SK-N-SH (cell line): ENCODE data around the gene RRP15. TPM values are rescaled to one million over a fixed set of nuclear protein-coding genes. Genes with fewer than 3 reads are reported as not detected.

ENCODE experiments used
- CTCF ChIA-PET: fragments of 300-600, 350-600 bp; formaldehyde crosslinking; extraction: SDS; loops from one replicate; lab custom pipeline; 2021; lab: Yijun Ruan, JAX
- POLR2A ChIA-PET: fragments of 350-600 bp; sonication (Branson Sonifier 250); formaldehyde crosslinking; extraction: SDS; loops from one replicate; lab custom pipeline; 2020; ENCODE audit warnings: antibody characterized with exemption, inconsistent platforms; lab: Yijun Ruan, JAX
- DNase-seq: peaks from one replicate; pipeline ENCODE4 v3.0.0; 2012
- H2AFZ ChIP-seq: fragments of 200-600 bp; sonication (generic); 2 replicates; pipeline ENCODE4 v1.8.1; 2016; ENCODE audit warnings: antibody characterized with exemption, mild to moderate bottlenecking, low read depth
- H3F3A ChIP-seq: fragments of 200-600 bp; sonication (generic); replicated peaks from 2 replicates; pipeline ENCODE3; 2016; ENCODE audit warnings: antibody characterized with exemption, mild to moderate bottlenecking; ENCODE audit not compliant: insufficient read depth
- H3K27ac ChIP-seq, 2 experiments: fragments of 200-500 bp in 1 of 2; fragments of 200-600 bp in 1 of 2; sonication (Bioruptor generic) in 1 of 2; sonication (generic), shearing (Covaris generic) in 1 of 2; 2 replicates each; pipeline versions ENCODE4 v1.5.1 to v1.6.1; 2014 to 2016; ENCODE audit warnings: low read depth in 2 of 2, inconsistent platforms in 1 of 2, low read length in 1 of 2, mild to moderate bottlenecking in 1 of 2, mixed read lengths in 1 of 2
- H3K27me3 ChIP-seq: fragments of 200-600 bp; sonication (generic), shearing (Covaris generic); 2 replicates; pipeline ENCODE4 v1.6.1; 2016; ENCODE audit warnings: mixed run types; ENCODE audit not compliant: insufficient read depth
- H3K36me3 ChIP-seq, 2 experiments: fragments of 200-500 bp in 1 of 2; fragments of 200-600 bp in 1 of 2; sonication (Bioruptor generic) in 1 of 2; sonication (generic) in 1 of 2; replicated peaks in 1 of 2; 2 replicates each; pipeline versions ENCODE3 to v1.5.1; 2014 to 2016; ENCODE audit warnings: low read length in 1 of 2, mild to moderate bottlenecking in 1 of 2; ENCODE audit not compliant: insufficient read depth in 2 of 2, control insufficient read depth in 1 of 2
- H3K4me1 ChIP-seq, 2 experiments: fragments of 200-500 bp in 1 of 2; fragments of 200-600 bp in 1 of 2; sonication (Bioruptor generic) in 1 of 2; sonication (generic), shearing (Covaris generic) in 1 of 2; 2 replicates each; pipeline versions ENCODE4 v1.5.1 to v1.6.1; 2014 to 2016; ENCODE audit warnings: low read depth in 1 of 2, low read length in 1 of 2, mixed run types in 1 of 2; ENCODE audit not compliant: insufficient read depth in 2 of 2, control insufficient read depth in 1 of 2
- H3K4me2 ChIP-seq: fragments of 200-600 bp; sonication (generic), shearing (Covaris generic); 2 replicates; pipeline ENCODE4 v1.6.1; 2017; ENCODE audit warnings: mixed run types
- H3K4me3 ChIP-seq, 2 experiments: fragments of 200-500 bp in 1 of 2; fragments of 200-600 bp in 1 of 2; sonication (Bioruptor generic) in 1 of 2; sonication (generic), shearing (Covaris generic) in 1 of 2; 2 replicates each; pipeline versions ENCODE4 v1.5.1 to v1.8.1; 2014 to 2016; ENCODE audit warnings: low read depth in 2 of 2, inconsistent platforms in 1 of 2, low read length in 1 of 2, mild to moderate bottlenecking in 1 of 2, mixed read lengths in 1 of 2, moderate library complexity in 1 of 2
- H3K79me2 ChIP-seq: fragments of 200-600 bp; sonication (generic); 2 replicates; pipeline ENCODE4 v1.8.1; 2017; ENCODE audit warnings: mild to moderate bottlenecking; ENCODE audit not compliant: insufficient read depth
- H3K9ac ChIP-seq: fragments of 200-600 bp; sonication (generic); 2 replicates; pipeline ENCODE4 v1.6.1; 2017; ENCODE audit warnings: mixed run types
- H3K9me2 ChIP-seq: fragments of 200-600 bp; sonication (generic); 2 replicates; pipeline ENCODE4 v1.6.1; 2017; ENCODE audit warnings: mixed run types
- H3K9me3 ChIP-seq: fragments of 200-600 bp; sonication (generic); 2 replicates; pipeline ENCODE4 v1.6.1; 2017; ENCODE audit warnings: mixed run types, mild to moderate bottlenecking, moderate library complexity
- H4K20me1 ChIP-seq: fragments of 200-600 bp; sonication (generic); 2 replicates; pipeline ENCODE4 v1.6.1; 2017; ENCODE audit warnings: mild to moderate bottlenecking, mixed run types; ENCODE audit not compliant: insufficient read depth
- CHD2 ChIP-seq: fragments of 150-350 bp; IDR thresholded peaks from 2 replicates; pipeline ENCODE4 v1.6.1; 2018; ENCODE audit warnings: low read length; ENCODE audit not compliant: partially characterized antibody
- ELF1 ChIP-seq: IDR thresholded peaks from 2 replicates; pipeline ENCODE4 v1.4.0; 2012
- EP300 ChIP-seq, 2 experiments: IDR thresholded peaks; 2 replicates each; pipeline versions ENCODE4 v1.4.0 to v1.6.1; 2012; ENCODE audit warnings: borderline replicate concordance in 1 of 2, low read depth in 1 of 2, low read length in 1 of 2
- FOSL2 ChIP-seq: IDR thresholded peaks from 2 replicates; pipeline ENCODE4 v1.4.0; 2012; ENCODE audit warnings: low read depth, mild to moderate bottlenecking, moderate library complexity, borderline replicate concordance
- FOXJ3 ChIP-seq: sonication (generic); formaldehyde crosslinking; IDR thresholded peaks from 2 replicates; pipeline ENCODE4 v1.5.1; 2020; ENCODE audit warnings: mild to moderate bottlenecking, missing genetic modification reagents
- GATA2 ChIP-seq: sonication (generic); formaldehyde crosslinking; IDR thresholded peaks from 2 replicates; pipeline ENCODE4 v1.5.0; 2020; ENCODE audit warnings: mild to moderate bottlenecking, missing genetic modification reagents
- JUND ChIP-seq: IDR thresholded peaks from 2 replicates; pipeline ENCODE4 v1.4.0; 2012
- MEF2A ChIP-seq: IDR thresholded peaks from 2 replicates; pipeline ENCODE4 v1.4.0; 2012; ENCODE audit warnings: low read depth, borderline replicate concordance
- NFIC ChIP-seq: IDR thresholded peaks from 2 replicates; pipeline ENCODE4 v1.4.0; 2012; ENCODE audit warnings: borderline replicate concordance
- NRF1 ChIP-seq: IDR thresholded peaks from 2 replicates; pipeline ENCODE4 v1.6.1; 2012; ENCODE audit warnings: low read depth, mild to moderate bottlenecking, low read length
- PBX3 ChIP-seq: IDR thresholded peaks from 2 replicates; pipeline ENCODE4; 2012
- POLR2AphosphoS5 ChIP-seq: IDR thresholded peaks from 2 replicates; pipeline ENCODE4 v1.6.1; 2012; ENCODE audit warnings: low read depth, low read length
- RAD21 ChIP-seq: IDR thresholded peaks from 2 replicates; pipeline ENCODE4 v1.6.1; 2012; ENCODE audit warnings: mild to moderate bottlenecking, low read length
- REST ChIP-seq: IDR thresholded peaks from 2 replicates; pipeline ENCODE4 v1.6.1; 2012; ENCODE audit warnings: mild to moderate bottlenecking, low read depth, low read length, moderate library complexity
- RFX5 ChIP-seq: IDR thresholded peaks from 2 replicates; pipeline ENCODE4 v1.6.1; 2012; ENCODE audit warnings: mild to moderate bottlenecking, improper control_type of control experiment, low read length
- RXRA ChIP-seq: IDR thresholded peaks from 2 replicates; pipeline ENCODE4 v1.4.0; 2012; ENCODE audit warnings: low read depth, mild to moderate bottlenecking, borderline replicate concordance
- TAF1 ChIP-seq: IDR thresholded peaks from 2 replicates; pipeline ENCODE4 v1.6.1; 2012; ENCODE audit warnings: low read depth, mild to moderate bottlenecking, low read length, moderate library complexity, borderline replicate concordance
- USF1 ChIP-seq: IDR thresholded peaks from 2 replicates; pipeline ENCODE4 v1.4.0; 2012; ENCODE audit warnings: low read depth, borderline replicate concordance
- ZBTB33 ChIP-seq: IDR thresholded peaks from 2 replicates; pipeline ENCODE4 v1.4.0; 2012; ENCODE audit warnings: low read depth, borderline replicate concordance
- WGBS: methylation state at CpG from one replicate; pipeline ENCODE4 v1.1.6; 2017; ENCODE audit warnings: low lambda C conversion rate; 5-methylcytosine and 5-hydroxymethylcytosine counted together
- polyA plus RNA-seq, 3 experiments: library from polyadenylated mRNA; depleted of rRNA; stranded (reverse); fragments of >200 nt; gene quantifications; 2 replicates each; pipeline ENCODE4 v1.2.3, GENCODE V29; 2012

Gene RRP15
- polyA plus RNA-seq, 1 of the 3 experiments (the other 2 are of a cell fraction): 2.1 TPM

GRCh38 chr1:218274511-218274910 lies 10.6 kb upstream of the RRP15 start:
- Histone ChIP-seq H3K9me2 (0 out of 2 replicates have a peak, but pooled peaks cover 3% of the 10 kb centered on the region), H3K27me3 (no peaks in the 10 kb centered on the region), H3K79me2 (no peaks in the 10 kb centered on the region), H3F3A (no peaks in the 10 kb centered on the region), H3K9ac (no peak overlapping the region), H3K4me2 (no peak overlapping the region), H3K36me3 (no peaks in the 10 kb centered on the region), H3K4me1 (no peaks in the 10 kb centered on the region), H2AFZ (no peak overlapping the region), H3K9me3 (no peaks in the 10 kb centered on the region), H3K4me3 (no peak overlapping the region), H4K20me1 (no peaks in the 10 kb centered on the region), H3K27ac (no peak overlapping the region)
- ChIA-PET CTCF (interaction anchor here (0.6 kb wide), 1 partner anchor 25 kb away, joined by 3 read pairs; no protein-coding TSS in a partner anchor), POLR2A (no interaction called here)
- DNase-seq: no peak
- TF ChIP-seq PBX3: no peak
- no peak for TF ChIP-seq RFX5
- no peak for TF ChIP-seq NRF1
- no peak for TF ChIP-seq ELF1
- no peak for TF ChIP-seq USF1
- no peak for TF ChIP-seq CHD2
- TF ChIP-seq POLR2AphosphoS5: no peak
- no peak for TF ChIP-seq TAF1
- no peak for TF ChIP-seq FOXJ3
- TF ChIP-seq RAD21: no peak
- no peak for TF ChIP-seq ZBTB33
- no peak for TF ChIP-seq RXRA
- no peak for TF ChIP-seq JUND
- TF ChIP-seq FOSL2: no peak
- TF ChIP-seq MEF2A: no peak
- no peak for TF ChIP-seq EP300 (IDR thresholded peaks at IDR 0.05; ENCODE audit: borderline replicate concordance in 1 of 2, low read depth in 1 of 2, low read length in 1 of 2)
- 32% methylated on average over 2 of the region's 2 CpGs for WGBS

GRCh38 chr1:218275823-218276222 lies 9.3 kb upstream of the RRP15 start:
- Histone ChIP-seq H4K20me1 (no peaks in the 10 kb centered on the region), H3K79me2 (no peaks in the 10 kb centered on the region), H3K36me3 (no peaks in the 10 kb centered on the region), H2AFZ (no peak overlapping the region), H3K4me3 (no peak overlapping the region), H3K9me3 (no peaks in the 10 kb centered on the region), H3K9me2 (0 out of 2 replicates have a peak, but pooled peaks cover 3% of the 10 kb centered on the region), H3K4me2 (no peak overlapping the region), H3F3A (no peaks in the 10 kb centered on the region), H3K27me3 (no peaks in the 10 kb centered on the region), H3K4me1 (no peaks in the 10 kb centered on the region), H3K9ac (no peak overlapping the region), H3K27ac (no peak overlapping the region)
- DNase-seq: no peak
- ChIA-PET CTCF (no interaction called here), POLR2A (no interaction called here)
- WGBS: 38% methylated on average over 2 of the region's 2 CpGs
- no peak for TF ChIP-seq GATA2 (CRISPR knock-in tag)
- TF ChIP-seq REST: no peak
- TF ChIP-seq NFIC: no peak
